GM21786 (cell line): Measurements from ENCODE around the gene LYZL1.
"Not testable (repeated sequence)": the region's sequence is repeated elsewhere in the genome, so short reads cannot be mapped to it uniquely, and the experiment has no call there.

Experiments used
- ATAC-seq: cut with Tn5 transposase; IDR thresholded peaks from one replicate; pipeline ENCODE4 v1.9.1; 2021; ENCODE audit not compliant: unreplicated experiment

Gene LYZL1

GRCh38 chr10:29327746-29328102 lies 38.9 kb downstream of the LYZL1 start:
- ATAC-seq = no peak

GRCh38 chr10:29328983-29329382 lies 40.1 kb downstream of the LYZL1 start:
- ATAC-seq = no peak

DNA sequence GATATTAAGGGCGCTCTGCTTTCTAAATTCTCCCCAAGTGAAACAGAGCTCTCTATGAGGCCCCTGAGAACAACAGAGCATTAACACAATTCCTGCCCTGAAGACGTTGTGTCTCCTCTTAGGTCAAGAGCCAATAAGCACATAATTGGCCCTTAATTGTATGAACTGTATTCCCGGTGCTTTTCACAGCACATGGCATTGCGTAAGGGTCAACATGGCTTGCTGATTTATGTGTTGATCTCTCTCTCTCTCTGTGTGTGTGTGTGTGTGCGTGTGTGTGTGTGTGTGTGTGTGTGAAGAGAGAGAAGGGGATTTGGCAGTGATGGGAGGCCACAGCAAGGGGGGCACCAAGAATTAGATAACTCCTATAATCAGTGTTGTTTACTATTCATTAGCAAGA lies 40.5 kb downstream of the LYZL1 start:
- no peak for ATAC-seq

DNA sequence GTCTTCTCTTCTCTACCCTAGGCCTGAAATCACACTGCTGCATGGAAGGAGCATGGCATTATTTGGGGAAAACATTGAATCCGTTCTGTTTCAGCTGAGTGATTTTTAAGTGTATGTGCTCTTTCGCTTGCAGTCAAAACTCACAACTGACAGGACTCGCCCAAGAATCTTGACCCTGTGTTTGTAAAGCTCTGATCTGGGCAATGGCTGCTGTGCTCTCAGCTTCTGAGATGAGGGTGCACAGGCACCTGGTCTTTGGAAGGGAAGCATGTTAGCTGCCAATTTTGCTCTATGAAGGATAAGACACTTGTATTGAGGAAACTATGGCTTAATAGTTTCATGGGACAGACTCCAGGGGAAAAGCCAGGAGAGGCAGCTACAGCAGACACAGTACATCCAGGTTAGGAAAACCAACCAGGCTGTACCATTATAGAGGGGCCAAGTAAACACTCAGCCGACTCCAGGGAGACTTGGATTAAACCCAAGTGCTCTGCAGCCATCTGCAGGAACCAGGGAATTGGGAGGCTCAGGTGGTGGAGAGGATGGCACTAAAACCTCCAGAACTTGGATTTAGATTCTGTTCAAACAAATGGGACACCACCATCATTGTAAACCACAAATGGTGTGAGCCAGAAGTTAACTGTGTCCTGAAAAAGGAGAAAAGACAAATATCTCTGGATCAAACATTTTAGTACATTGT lies 43.3 kb downstream of the LYZL1 start:
- no peak for ATAC-seq

DNA sequence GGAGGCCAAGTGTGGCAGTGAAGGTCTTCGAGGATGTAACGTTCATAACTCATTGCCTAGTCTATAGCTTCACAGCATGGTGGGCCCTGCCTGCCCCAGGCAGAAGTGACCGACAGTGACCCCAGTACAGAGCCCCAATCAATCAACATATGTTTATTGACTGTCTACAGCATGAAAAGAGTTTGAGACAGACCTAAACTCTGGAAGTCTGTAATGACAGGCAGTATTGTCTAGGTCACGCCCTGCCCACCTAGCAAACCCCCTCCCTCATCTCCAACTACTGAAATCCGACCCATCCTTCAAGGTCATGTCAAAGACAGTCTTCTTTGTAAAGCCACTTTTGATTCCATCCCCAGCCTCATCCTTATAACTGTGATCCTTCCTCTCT lies 43.9 kb downstream of the LYZL1 start:
- no peak for ATAC-seq

GRCh38 chr10:29337526-29337925 lies 48.7 kb downstream of the LYZL1 start:
- not testable (repeated sequence) for ATAC-seq

DNA sequence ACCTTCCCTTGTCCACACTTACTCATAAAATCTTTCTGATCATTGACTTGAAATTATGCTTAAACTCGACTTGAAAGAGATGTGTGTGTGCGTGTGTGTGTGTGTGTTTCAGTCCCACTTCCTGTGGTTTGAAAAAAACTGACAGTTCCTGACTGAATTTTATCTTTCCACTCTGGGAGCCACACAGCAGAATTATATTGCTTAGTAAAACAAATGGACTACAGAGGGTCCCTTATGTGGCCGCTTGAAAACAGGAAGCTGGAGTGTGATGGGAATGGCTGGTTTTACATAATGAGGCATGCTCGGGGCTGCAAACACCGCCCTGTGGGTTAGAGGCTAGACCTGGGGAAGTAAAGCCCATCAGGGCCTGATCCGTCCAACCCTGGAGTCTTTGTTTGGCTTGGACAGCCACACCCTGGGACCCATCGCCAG lies 54.8 kb downstream of the LYZL1 start:
- no peak for ATAC-seq

GRCh38 chr10:29344073-29344820 lies 55.4 kb downstream of the LYZL1 start:
- ATAC-seq = no peak

DNA sequence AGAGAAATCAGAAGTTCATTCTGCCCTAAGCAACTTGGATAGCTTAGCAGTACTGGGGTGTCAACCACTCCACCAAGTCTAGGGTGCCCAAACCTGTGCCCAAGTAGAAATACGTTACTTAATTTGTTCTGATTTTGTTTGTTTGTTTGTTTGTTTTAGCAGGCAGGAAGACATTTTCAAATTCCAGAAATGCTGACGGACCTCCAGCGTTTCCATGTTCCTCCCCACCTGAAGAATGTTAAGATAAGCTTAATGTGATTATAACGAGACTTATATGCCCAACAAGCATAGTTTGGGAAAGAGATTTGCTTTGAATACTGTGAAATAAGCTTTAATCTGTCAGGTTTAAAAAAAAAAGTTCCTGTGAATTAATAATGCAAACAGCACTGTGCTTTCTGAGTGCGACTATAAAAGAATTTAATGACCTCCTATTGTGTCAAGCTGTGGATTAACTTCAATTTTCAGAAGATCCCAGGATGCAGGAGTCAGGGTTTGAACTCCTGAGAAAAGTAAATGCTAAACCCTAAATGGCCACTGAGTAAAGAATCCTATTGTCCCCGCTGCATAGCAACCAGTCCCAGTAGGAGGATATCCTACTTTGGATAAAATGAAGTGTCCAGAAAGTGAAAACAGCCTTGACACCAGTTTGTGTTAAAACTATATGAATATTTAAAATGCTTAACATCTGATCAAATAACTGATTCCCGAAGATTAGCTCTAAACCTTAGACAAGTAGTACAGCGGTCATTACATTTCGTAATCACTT lies 56.5 kb downstream of the LYZL1 start:
- ATAC-seq = no peak

GRCh38 chr10:29345910-29346209 lies 57.0 kb downstream of the LYZL1 start:
- ATAC-seq = no peak

DNA sequence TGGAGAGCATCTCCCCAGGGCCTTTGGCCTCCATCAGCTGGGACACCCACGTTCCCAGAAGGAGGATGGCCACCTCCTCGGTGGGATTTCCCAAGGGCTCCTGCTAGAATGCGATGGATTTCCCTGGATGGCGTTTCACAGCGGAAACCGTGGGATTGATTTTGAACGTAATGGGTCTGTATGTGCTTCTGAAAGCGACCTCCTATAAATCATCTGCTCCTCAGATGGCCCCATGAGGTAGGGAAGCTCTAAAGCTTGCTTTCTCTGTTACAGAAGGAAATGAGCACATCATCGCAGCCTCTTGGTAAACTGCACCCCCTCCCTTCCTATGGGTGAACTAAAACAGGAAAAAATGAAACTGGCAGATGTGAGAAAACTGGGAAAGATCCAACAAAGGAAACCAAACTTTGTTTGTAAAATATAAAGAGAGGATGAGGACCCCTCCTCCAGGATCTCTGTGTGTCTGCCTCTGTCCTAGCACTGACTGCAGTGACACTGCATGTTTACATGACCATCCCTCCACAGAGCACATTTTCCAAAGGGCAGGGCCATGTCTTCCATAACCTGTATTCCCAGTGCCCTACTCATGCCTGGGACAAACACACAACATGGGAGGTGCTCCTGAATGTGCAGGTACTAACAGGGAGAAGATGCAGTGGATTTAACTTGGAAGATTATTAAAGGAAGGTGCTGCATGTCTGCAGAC lies 57.6 kb downstream of the LYZL1 start:
- ATAC-seq = no peak

GRCh38 chr10:29348836-29349235 lies 60.0 kb downstream of the LYZL1 start:
- ATAC-seq = no peak

- ATAC-seq = no peak
Observed at GRCh38 chr10:29353305-29353704, 64.4 kb downstream of the LYZL1 start.

DNA sequence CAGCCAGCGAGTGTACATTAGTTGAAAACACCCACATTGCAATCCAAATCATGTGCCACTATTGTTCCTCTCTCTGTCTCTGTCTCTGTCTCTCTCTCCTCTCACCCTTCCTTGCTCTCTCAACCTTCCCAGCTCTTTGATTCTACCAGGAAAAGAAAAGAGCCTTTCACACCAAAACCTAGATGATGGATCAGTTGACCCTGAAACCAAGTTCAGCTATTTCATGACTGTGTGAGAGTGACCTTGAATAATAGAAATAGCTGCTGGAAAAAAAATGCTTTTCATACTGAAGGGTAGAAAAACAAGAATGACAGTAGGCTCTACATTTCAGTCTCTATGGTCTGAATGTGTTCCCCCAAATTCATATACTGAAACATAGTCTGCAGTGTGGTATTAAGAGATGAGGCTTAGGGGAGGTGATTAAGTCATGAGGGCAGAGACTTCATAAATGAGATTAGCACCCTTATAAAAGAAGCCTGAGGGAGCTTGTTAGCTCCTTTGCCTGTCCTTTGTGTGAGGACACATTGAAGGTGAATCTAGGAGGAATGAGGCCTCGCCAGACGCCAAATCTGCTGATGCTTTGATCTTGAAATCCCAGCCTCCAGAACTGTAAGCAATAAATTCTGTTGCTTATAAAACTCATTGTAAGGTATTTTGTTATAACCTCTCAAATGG lies 65.2 kb downstream of the LYZL1 start:
- ATAC-seq = no peak

GRCh38 chr10:29355411-29355991 lies 66.6 kb downstream of the LYZL1 start:
- ATAC-seq = no peak

GRCh38 chr10:29356931-29357330 lies 68.1 kb downstream of the LYZL1 start:
- ATAC-seq = no peak

- no peak for ATAC-seq
Observed at GRCh38 chr10:29358010-29358616, 69.2 kb downstream of the LYZL1 start.

GRCh38 chr10:29360215-29360853 lies 71.5 kb downstream of the LYZL1 start:
- ATAC-seq = not testable (repeated sequence)
